Activated CD4-positive, alpha-beta T cell treated with anti-CD3 and anti-CD28 coated beads for 36 hours (primary cell): ENCODE results near the gene SNRPE. TPM values are rescaled to one million over a fixed set of nuclear protein-coding genes. Genes with fewer than 3 reads are reported as not detected.
"Not testable (repeated sequence)": the region's sequence is repeated elsewhere in the genome, so short reads cannot be mapped to it uniquely, and the experiment has no call there.

Experiments
- ATAC-seq: fragments of 200-7000 bp; cut with Tn5 transposase; one replicate; pipeline ENCODE4 v1.10.0; 2021; ENCODE audit warnings: mild to moderate bottlenecking, moderate library complexity
- CTCF ChIA-PET: fragments of 350-600 bp; sonication (Branson Sonifier 250); formaldehyde crosslinking; loops from one replicate; lab custom pipeline; 2021; ENCODE audit warnings: antibody characterized with exemption; lab: Charles Lee
- POLR2A ChIA-PET: fragments of 350-600 bp; sonication (Branson Sonifier 250); formaldehyde crosslinking; loops from one replicate; lab custom pipeline; 2021; ENCODE audit warnings: antibody characterized with exemption, inconsistent platforms; lab: Charles Lee
- DNase-seq: peaks from one replicate; pipeline ENCODE4 v3.0.0-alpha.2; 2020
- H3K27ac Mint-ChIP-seq: one replicate; pipeline ENCODE4 v1.8.0; 2021; ENCODE audit warnings: mixed read lengths
- H3K27me3 Mint-ChIP-seq: one replicate; pipeline ENCODE4 v1.8.0; 2021; ENCODE audit warnings: mixed read lengths
- H3K36me3 Mint-ChIP-seq: one replicate; pipeline ENCODE4 v1.8.0; 2021; ENCODE audit warnings: low read depth, mixed read lengths
- H3K4me1 Mint-ChIP-seq: one replicate; pipeline ENCODE4 v1.8.0; 2021; ENCODE audit warnings: mixed read lengths
- H3K4me3 Mint-ChIP-seq: one replicate; pipeline ENCODE4 v1.8.0; 2021; ENCODE audit warnings: mild to moderate bottlenecking, moderate library complexity, mixed read lengths
- H3K9me3 Mint-ChIP-seq: one replicate; pipeline ENCODE4 v1.8.0; 2021; ENCODE audit warnings: low read depth, mixed read lengths
- intact Hi-C, 2 experiments: fragments of 100-400 bp; cut with DNase I in 1 of 2; cut with micrococcal nuclease in 1 of 2; formaldehyde crosslinking; loops; one replicate each; pipeline versions ENCODE4 v1.14.2 to v1.15.1; 2022 to 2024; cut with DNase I, micrococcal nuclease
- total RNA-seq, 2 experiments: library from RNA; stranded (reverse); gene quantifications; one replicate each; pipeline ENCODE4 v1.2.3, GENCODE V29; 2021

The SNRPE gene
- total RNA-seq, 2 experiments from 2014 or later = 211 to 416 TPM

- no peaks in the 10 kb centered on the region for H3K4me1 Mint-ChIP-seq
- H3K27me3 Mint-ChIP-seq = no peaks in the 10 kb centered on the region
- no peaks in the 10 kb centered on the region for H3K9me3 Mint-ChIP-seq
- DNase-seq = no peak
- CTCF ChIA-PET = interaction anchor here (0.5 to 0.6 kb wide), 2 partner anchors 16 to 889 kb away, joined by 3 read pairs; no protein-coding TSS in a partner anchor
- POLR2A ChIA-PET = no interaction called here
- ATAC-seq = no peak
- no peak overlapping the region for H3K4me3 Mint-ChIP-seq
- intact Hi-C loops = no loop called here
- H3K36me3 Mint-ChIP-seq = peaks cover 56% of the 10 kb centered on the region
- H3K27ac Mint-ChIP-seq = no peak overlapping the region
Observed at GRCh38 chr1:203840208-203840808, 21.1 kb upstream of the SNRPE start.

- intact Hi-C loops = no loop called here
- ATAC-seq = no peak
- H3K36me3 Mint-ChIP-seq = peaks cover 63% of the 10 kb centered on the region
- H3K4me1 Mint-ChIP-seq = no peaks in the 10 kb centered on the region
- CTCF ChIA-PET = no interaction called here
- no peaks in the 10 kb centered on the region for H3K27me3 Mint-ChIP-seq
- H3K9me3 Mint-ChIP-seq = no peaks in the 10 kb centered on the region
- no peak overlapping the region for H3K27ac Mint-ChIP-seq
- H3K4me3 Mint-ChIP-seq = no peak overlapping the region
- POLR2A ChIA-PET = no interaction called here
- DNase-seq = no peak
Observed at GRCh38 chr1:203842559-203842876, 18.9 kb upstream of the SNRPE start.

- Mint-ChIP-seq H3K36me3 (peaks cover 60% of the 10 kb centered on the region), H3K4me1 (no peaks in the 10 kb centered on the region), H3K27me3 (no peaks in the 10 kb centered on the region), H3K27ac (no peak overlapping the region), H3K9me3 (no peaks in the 10 kb centered on the region), H3K4me3 (no peak overlapping the region)
- no peak for ATAC-seq
- CTCF ChIA-PET = no interaction called here
- POLR2A ChIA-PET = interaction anchor here (0.6 kb wide), 1 partner anchor 96 kb away, joined by 10 read pairs; no protein-coding TSS in a partner anchor
- intact Hi-C loops = no loop called here
- DNase-seq = no peak
Observed at GRCh38 chr1:203843435-203843834, 18.0 kb upstream of the SNRPE start.

- intact Hi-C loops, H3K4me3 Mint-ChIP-seq, ATAC-seq, H3K27me3 Mint-ChIP-seq, H3K27ac Mint-ChIP-seq, POLR2A ChIA-PET, H3K4me1 Mint-ChIP-seq, CTCF ChIA-PET, DNase-seq, H3K9me3 Mint-ChIP-seq: not testable (repeated sequence)
- H3K36me3 Mint-ChIP-seq = peaks cover 25% of the 10 kb centered on the region
Observed at GRCh38 chr1:203853112-203853511, 8.3 kb upstream of the SNRPE start.

- H3K27ac Mint-ChIP-seq = no peak overlapping the region
- no peak for DNase-seq
- no peaks in the 10 kb centered on the region for H3K27me3 Mint-ChIP-seq
- H3K4me3 Mint-ChIP-seq = no peak overlapping the region
- no peaks in the 10 kb centered on the region for H3K9me3 Mint-ChIP-seq
- intact Hi-C loops = no loop called here
- peaks cover 18% of the 10 kb centered on the region for H3K36me3 Mint-ChIP-seq
- CTCF ChIA-PET = interaction anchor here (0.6 to 1.5 kb wide), 5 partner anchors 9 to 278 kb away, joined by 3 to 11 read pairs (median 3); no protein-coding TSS in a partner anchor
- POLR2A ChIA-PET = interaction anchor here (0.6 kb wide), 1 partner anchor 15 kb away, joined by 3 read pairs; no protein-coding TSS in a partner anchor
- peaks cover 4% of the 10 kb centered on the region for H3K4me1 Mint-ChIP-seq
- no peak for ATAC-seq
Observed at GRCh38 chr1:203858055-203858454, 3.3 kb upstream of the SNRPE start.

GRCh38 chr1:203858975-203859374, 2.4 kb upstream of the SNRPE start:
- POLR2A ChIA-PET = interaction anchor here (0.5 to 0.6 kb wide), 2 partner anchors 14 to 48 kb away, joined by 3 read pairs; no protein-coding TSS in a partner anchor

GRCh38 chr1:203860396-203861025, 888 bp upstream of the SNRPE start:
- intact Hi-C loops = loop anchor here (1.0 to 10.0 kb wide), 17 partner anchors 65 to 1350 kb away; partner anchors contain the start of genes PPP1R15B (in 2 of the 2), ZBED6 (in 2 of the 2), ZC3H11A (in 2 of the 2) and ATP2B4 (in 1 of the 2)
- peaks cover 8% of the 10 kb centered on the region for H3K4me1 Mint-ChIP-seq
- ChIA-PET POLR2A (interaction anchor here (0.6 to 0.7 kb wide), 2 partner anchors 34 to 1047 kb away, joined by 3 read pairs; no protein-coding TSS in a partner anchor), CTCF (interaction anchor here (0.6 to 2.5 kb wide), 13 partner anchors 10 to 946 kb away, joined by 3 to 15 read pairs (median 3); no protein-coding TSS in a partner anchor)
- H3K9me3 Mint-ChIP-seq = no peaks in the 10 kb centered on the region
- peak overlapping the region; percentile 99 for H3K27ac Mint-ChIP-seq
- peak overlapping the region; percentile 100 for H3K4me3 Mint-ChIP-seq
- no peak for ATAC-seq
- no peaks in the 10 kb centered on the region for H3K27me3 Mint-ChIP-seq
- no peak for DNase-seq
- H3K36me3 Mint-ChIP-seq = peaks cover 32% of the 10 kb centered on the region

More at GRCh38 chr1:203858975-203859374, 2.4 kb upstream of the SNRPE start:
- H3K27ac Mint-ChIP-seq = no peak overlapping the region
- H3K36me3 Mint-ChIP-seq = peaks cover 24% of the 10 kb centered on the region
- H3K27me3 Mint-ChIP-seq = no peaks in the 10 kb centered on the region
- intact Hi-C loops = no loop called here
- H3K4me1 Mint-ChIP-seq = peaks cover 8% of the 10 kb centered on the region
- no peaks in the 10 kb centered on the region for H3K9me3 Mint-ChIP-seq
- DNase-seq (no peak), ATAC-seq (no peak)
- H3K4me3 Mint-ChIP-seq = no peak overlapping the region
- CTCF ChIA-PET = interaction anchor here (0.9 to 2.5 kb wide), 7 partner anchors 9 to 277 kb away, joined by 3 to 15 read pairs (median 6); no protein-coding TSS in a partner anchor

GRCh38 chr1:203867802-203868201, 6.4 kb downstream of the SNRPE start:
- Mint-ChIP-seq H3K36me3 (peaks cover 72% of the 10 kb centered on the region), H3K4me1 (peaks cover 4% of the 10 kb centered on the region), H3K27me3 (no peaks in the 10 kb centered on the region), H3K27ac (no peak overlapping the region), H3K4me3 (no peak overlapping the region), H3K9me3 (no peaks in the 10 kb centered on the region)
- intact Hi-C loops = loop anchor here in 1 of 2 experiments (10.0 kb wide), 1 partner anchor 547 kb away; the partner anchor contains the start of gene PPP1R15B
- ATAC-seq = no peak
- CTCF ChIA-PET = no interaction called here
- POLR2A ChIA-PET = no interaction called here
- DNase-seq = no peak

- Mint-ChIP-seq H3K4me1 (no peaks in the 10 kb centered on the region), H3K4me3 (no peak overlapping the region), H3K36me3 (peaks cover 63% of the 10 kb centered on the region), H3K9me3 (no peaks in the 10 kb centered on the region), H3K27ac (no peak overlapping the region), H3K27me3 (no peaks in the 10 kb centered on the region)
- ATAC-seq (no peak), DNase-seq (no peak)
- intact Hi-C loops = loop anchor here in 1 of 2 experiments (2.0 kb wide), 1 partner anchor 259 kb away; no protein-coding TSS in a partner anchor
- POLR2A ChIA-PET = interaction anchor here (0.6 kb wide), 2 partner anchors 16 to 42 kb away, joined by 3 to 5 read pairs; no protein-coding TSS in a partner anchor
- CTCF ChIA-PET = interaction anchor here (0.7 to 2.7 kb wide), 8 partner anchors 8 to 515 kb away, joined by 3 to 16 read pairs (median 6); no protein-coding TSS in a partner anchor
Observed at GRCh38 chr1:203870245-203870644, 8.8 kb downstream of the SNRPE start.

GRCh38 chr1:203871114-203871880, 9.9 kb downstream of the SNRPE start:
- Mint-ChIP-seq H3K9me3 (no peaks in the 10 kb centered on the region), H3K4me3 (no peak overlapping the region), H3K27ac (peak overlapping the region; percentile 13), H3K4me1 (no peaks in the 10 kb centered on the region), H3K27me3 (no peaks in the 10 kb centered on the region), H3K36me3 (peaks cover 63% of the 10 kb centered on the region)
- ChIA-PET POLR2A (interaction anchor here (0.6 to 1.1 kb wide), 3 partner anchors 25 to 845 kb away, joined by 3 to 4 read pairs (median 3); partner anchors contain the start of gene PPFIA4), CTCF (interaction anchor here (0.6 to 2.7 kb wide), 17 partner anchors 9 to 513 kb away, joined by 3 to 16 read pairs (median 3); no protein-coding TSS in a partner anchor)
- DNase-seq = peak; percentile 33
- peak; percentile 47 for ATAC-seq
- intact Hi-C loops = loop anchor here in 1 of 2 experiments (2.0 kb wide), 1 partner anchor 258 kb away; no protein-coding TSS in a partner anchor
